OCI-LY1 (cell line): ENCODE measurements around the gene TXNRD1.

ENCODE experiments used
- CTCF ChIP-seq: fragments of 200-600 bp; sonication (generic), shearing (Covaris generic); IDR thresholded peaks from 2 replicates; pipeline ENCODE4 v1.5.1; 2017; ENCODE audit warnings: mild to moderate bottlenecking, antibody characterized with exemption, low read length, moderate library complexity, mixed read lengths
- EZH2 ChIP-seq: fragments of 200-600 bp; sonication (generic), shearing (Covaris generic); IDR thresholded peaks from 2 replicates; pipeline ENCODE4 v1.8.0; 2017; ENCODE audit warnings: borderline replicate concordance, mixed run types, mild to moderate bottlenecking, antibody characterized with exemption, low read length, moderate library complexity, mixed read lengths

DNA sequence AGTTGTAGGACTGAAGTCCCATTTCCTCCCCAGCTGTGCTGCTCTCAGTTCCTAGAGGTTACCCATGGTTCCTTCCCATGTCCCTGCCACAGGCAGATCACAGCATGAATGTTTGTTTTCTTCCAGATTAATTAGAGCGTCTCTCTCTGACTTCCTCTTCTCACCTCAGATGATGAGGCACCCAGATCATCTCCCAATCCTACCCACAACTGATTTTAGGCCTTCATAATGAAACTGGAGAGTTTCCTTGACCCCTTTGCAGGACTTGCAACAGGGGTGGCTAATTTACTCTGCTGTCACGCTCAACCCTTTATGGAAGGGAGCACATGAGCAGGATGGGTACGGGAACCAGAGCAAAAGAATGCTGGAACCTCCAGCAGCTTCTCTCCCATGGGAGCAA lies 32.1 kb upstream of the TXNRD1 start:
- TF ChIP-seq CTCF (no peak), EZH2 (no peak)
